Cardiac fibroblast (primary cell): ENCODE measurements around the gene CSMD2.
"Not testable (repeated sequence)": the region's sequence is repeated elsewhere in the genome, so short reads cannot be mapped to it uniquely, and the experiment has no call there.

Experiments
- DNase-seq, 2 donors: peaks; one replicate each; pipeline versions ENCODE4 v3.0.0 to v3.0.0-alpha.2; 2010; ENCODE audit warnings: low read depth in 2 of 2
- H3K4me3 ChIP-seq, 2 donors: replicated peaks in 1 of 2; 1 replicate in 1 of 2; 2 replicates in 1 of 2; pipeline ENCODE4 v1.5.1; 2011; ENCODE audit warnings: low read depth in 2 of 2, low read length in 2 of 2, mild to moderate bottlenecking in 2 of 2, moderate library complexity in 1 of 2
- TF ChIP-seq, protein P1 (sequence below): IDR thresholded peaks from one replicate; pipeline ENCODE4 v1.5.1; 2011; ENCODE audit warnings: low read depth, mild to moderate bottlenecking, low read length, inconsistent platforms

The CSMD2 gene

DNA sequence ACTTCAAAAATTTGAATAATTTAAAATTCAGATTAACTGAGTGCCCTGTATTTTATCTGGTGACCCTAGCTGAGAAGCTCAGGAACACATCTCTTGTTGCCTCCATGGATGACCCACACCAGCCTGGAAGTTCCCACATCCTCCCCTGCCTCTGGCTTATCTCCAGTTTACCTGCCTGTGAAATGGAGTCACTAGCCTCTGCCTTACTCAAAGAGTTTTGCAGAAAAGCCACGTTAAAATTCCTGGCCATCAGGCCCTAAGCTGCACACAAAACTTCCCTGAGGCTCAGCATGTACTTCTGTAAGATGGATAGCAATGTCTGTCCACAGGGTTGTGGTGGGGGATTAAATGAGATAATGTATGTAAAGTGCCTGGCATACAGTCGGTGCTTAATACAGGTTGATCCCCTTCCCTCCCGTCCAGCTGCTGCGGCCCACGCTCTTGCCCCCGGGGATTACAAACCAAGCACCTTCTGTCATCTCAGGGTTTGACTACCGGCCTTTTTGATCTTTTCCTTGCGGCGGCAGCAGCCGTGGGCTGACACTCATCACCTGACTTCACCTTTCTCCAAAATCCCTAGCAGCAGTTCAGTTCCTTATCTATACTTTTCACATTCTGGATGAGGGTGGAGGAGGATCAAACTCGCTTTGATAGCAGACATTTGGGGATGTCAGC is 136.5 kb downstream of the CSMD2 start:
- TF ChIP-seq, protein P1, sequence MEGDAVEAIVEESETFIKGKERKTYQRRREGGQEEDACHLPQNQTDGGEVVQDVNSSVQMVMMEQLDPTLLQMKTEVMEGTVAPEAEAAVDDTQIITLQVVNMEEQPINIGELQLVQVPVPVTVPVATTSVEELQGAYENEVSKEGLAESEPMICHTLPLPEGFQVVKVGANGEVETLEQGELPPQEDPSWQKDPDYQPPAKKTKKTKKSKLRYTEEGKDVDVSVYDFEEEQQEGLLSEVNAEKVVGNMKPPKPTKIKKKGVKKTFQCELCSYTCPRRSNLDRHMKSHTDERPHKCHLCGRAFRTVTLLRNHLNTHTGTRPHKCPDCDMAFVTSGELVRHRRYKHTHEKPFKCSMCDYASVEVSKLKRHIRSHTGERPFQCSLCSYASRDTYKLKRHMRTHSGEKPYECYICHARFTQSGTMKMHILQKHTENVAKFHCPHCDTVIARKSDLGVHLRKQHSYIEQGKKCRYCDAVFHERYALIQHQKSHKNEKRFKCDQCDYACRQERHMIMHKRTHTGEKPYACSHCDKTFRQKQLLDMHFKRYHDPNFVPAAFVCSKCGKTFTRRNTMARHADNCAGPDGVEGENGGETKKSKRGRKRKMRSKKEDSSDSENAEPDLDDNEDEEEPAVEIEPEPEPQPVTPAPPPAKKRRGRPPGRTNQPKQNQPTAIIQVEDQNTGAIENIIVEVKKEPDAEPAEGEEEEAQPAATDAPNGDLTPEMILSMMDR = no peak
- DNase-seq = no peak
- H3K4me3 ChIP-seq = no peak overlapping the region

DNA sequence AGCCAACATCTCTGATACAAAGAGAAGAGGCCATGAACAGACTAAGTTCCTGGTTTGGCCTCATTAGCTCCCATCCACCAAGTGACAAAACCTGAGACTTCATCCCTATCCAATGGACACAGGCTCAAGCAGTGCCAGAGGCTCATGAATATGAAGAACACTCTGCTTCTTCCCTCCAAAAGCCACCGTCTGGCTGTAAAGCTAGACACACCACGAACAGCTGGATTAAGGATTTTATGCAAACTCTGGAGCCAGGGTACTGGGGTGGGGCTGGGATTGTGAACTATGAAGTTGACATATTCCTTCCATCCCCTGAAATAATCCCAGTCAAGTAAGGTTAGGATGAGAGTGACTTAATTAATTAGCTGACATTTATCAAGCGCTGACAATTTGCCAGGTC is 139.4 kb downstream of the CSMD2 start:
- no peak for DNase-seq
- TF ChIP-seq, protein P1 = no peak
- no peak overlapping the region for H3K4me3 ChIP-seq

DNA sequence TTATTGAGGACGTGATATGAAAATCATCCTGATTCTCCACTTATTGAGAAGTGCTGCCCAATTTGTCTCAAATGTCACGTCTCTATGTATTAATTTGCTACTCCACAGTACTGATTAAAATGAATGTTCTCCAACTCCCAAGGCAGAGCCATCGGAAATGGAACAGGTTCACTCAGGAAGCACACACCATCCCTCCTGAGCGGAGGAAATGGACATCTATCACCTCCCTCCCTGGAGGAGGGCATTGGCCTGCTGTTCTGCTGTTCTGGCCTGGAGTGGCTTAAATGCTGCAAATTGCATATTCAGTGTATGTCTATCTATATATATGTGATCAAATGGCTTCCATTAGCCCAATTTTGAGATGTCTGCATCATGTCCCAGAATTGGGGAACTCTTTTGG is 140.5 kb downstream of the CSMD2 start:
- no peak for DNase-seq
- TF ChIP-seq, protein P1 = no peak

DNA sequence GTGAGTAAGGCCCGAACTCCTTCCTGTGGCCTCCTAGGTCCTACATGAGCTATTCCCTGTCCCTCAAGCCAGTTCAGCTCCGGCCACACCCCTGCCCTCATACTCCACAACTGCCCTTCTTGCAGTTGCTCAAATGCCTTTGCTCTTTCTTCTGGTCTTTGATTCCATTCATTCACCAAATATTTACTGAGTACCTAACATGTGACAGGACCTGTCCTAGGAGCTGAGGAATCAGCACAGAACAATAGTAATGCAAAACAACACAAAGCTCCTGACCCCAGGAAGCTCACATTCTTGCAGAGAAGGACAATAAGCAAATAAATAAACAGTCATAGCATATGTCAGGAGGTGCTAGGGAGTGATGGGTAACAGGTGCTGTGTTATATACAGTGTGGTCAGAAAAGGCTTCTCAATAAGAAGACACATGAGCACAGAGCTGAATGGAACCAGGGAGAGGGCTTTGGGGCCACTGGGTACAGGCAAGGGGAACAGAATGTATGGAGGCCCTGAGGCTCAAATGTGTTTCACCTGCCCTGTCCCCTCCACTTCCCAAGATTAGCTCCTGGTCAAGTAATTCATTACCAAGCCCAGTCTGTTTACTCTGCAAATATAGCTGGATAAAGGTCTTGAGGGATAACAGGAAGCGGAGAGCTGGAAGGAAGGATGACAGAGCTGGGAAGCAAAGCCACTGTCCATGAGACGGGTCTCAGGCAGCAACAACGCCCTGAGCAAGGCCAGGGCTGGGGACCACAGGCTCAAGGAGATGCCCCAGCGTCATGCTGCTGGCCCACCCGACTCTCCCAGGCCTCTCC is 145.1 kb downstream of the CSMD2 start:
- H3K4me3 ChIP-seq = no peak overlapping the region
- TF ChIP-seq, protein P1 = no peak
- no peak for DNase-seq

More for the DNA sequence above, 140.5 kb downstream of the CSMD2 start:
- H3K4me3 ChIP-seq = no peak overlapping the region

DNA sequence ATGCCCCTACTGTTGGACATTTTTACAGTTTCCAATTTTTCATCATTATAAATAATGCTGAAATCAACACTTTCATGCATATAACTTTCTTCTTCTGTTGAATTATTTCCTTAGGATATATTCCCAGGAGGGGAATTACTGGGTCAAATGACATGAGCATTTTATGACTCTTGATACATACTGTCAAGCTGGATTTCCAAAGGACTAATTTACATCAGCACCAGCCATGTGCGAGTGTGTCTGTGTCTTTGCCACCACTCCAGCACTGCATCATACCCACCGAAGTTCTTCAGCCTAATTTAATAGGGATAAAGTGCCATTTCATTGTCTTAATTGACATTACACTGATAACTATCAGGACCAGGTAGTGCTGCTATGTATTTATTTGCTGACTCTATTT is 146.7 kb downstream of the CSMD2 start:
- no peak for DNase-seq

DNA sequence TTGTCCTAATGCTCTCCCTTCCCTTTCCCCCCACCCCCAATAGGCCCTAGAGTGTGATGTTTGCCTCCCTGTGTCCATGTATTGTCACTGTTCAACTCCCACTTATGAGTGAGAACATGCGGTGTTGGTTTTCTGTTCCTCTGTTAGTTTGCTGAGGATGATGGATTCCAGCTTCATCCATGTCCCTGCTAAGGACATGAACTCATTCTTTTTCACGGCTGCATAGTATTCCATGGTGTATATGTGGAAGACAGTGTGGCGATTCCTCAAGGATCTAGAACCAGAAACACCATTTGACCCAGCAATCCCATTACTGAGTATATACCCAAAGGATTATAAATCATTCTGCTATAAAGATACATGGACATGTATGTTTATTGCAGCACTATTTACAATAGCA is 148.7 kb downstream of the CSMD2 start:
- H3K4me3 ChIP-seq, DNase-seq: not testable (repeated sequence)

More for the DNA sequence above, 146.7 kb downstream of the CSMD2 start:
- TF ChIP-seq, protein P1 = no peak
- H3K4me3 ChIP-seq = no peak overlapping the region

DNA sequence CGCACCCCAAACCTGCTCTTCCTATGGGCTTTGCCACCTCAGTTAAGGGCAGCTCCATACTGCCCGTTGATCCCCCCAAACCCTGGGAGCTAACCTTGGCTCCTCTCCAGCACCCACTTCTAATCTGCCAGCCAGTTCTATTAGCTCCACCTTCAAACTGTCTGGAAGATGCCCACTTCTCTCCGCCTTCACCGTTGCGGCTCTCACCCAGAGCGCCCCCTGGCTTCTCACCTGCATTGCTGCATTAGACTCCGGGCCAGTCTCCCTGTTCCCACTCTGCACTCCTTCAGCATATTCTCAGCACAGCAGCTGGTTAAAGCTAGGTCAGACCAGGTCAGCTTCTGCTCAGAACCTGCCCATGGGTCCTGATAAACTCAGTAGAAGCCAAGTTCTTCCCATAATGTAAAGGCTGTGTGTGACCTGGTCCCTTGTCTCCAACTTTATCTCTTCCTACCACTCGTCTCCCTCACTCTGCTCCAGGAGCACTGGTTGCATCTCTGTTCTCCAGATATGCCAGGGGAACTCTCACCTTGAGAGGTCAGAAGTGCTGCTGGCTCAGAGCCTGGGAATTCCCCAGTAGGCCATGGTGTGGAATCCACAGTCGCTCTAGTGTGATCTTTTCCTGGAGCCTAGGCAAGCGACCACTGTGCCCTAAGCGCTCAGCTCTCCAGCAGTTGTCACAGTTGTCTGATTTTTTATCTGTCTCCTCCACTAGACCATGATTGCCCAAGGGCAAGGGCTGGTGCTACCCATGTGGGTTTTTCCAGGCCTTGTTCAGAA is 150.9 kb downstream of the CSMD2 start:
- peak in 1 of 2 donors; percentile 5 for DNase-seq
- TF ChIP-seq, protein P1 = no peak
- H3K4me3 ChIP-seq = no peak overlapping the region
